GM12892 (cell line): ENCODE data around the gene MXI1.

Experiments
- POLR2A ChIP-seq: IDR thresholded peaks from 2 replicates; pipeline ENCODE4 v1.6.1; 2011; ENCODE audit warnings: low read depth, low read length, control low read depth
- POLR2AphosphoS5 ChIP-seq: IDR thresholded peaks from 2 replicates; pipeline ENCODE4 v1.6.1; 2011; ENCODE audit warnings: low read depth, low read length, control low read depth
- TAF1 ChIP-seq: IDR thresholded peaks from 2 replicates; pipeline ENCODE4 v1.6.1; 2011; ENCODE audit warnings: low read depth, mild to moderate bottlenecking, control low read depth, low read length, borderline replicate concordance

- TF ChIP-seq POLR2A: no peak
- TF ChIP-seq TAF1: no peak
- no peak for TF ChIP-seq POLR2AphosphoS5
Observed at GRCh38 chr10:110268442-110268841, 61.0 kb downstream of the MXI1 start.
